Measurements from ENCODE around the gene LRPAP1. TPM values are rescaled to one million over a fixed set of nuclear protein-coding genes. Genes with fewer than 3 reads are reported as not detected.

Gene LRPAP1
- total RNA-seq, 4 donors from 2014 or later, result 82.6 to 116 (median 109) TPM

DNA sequence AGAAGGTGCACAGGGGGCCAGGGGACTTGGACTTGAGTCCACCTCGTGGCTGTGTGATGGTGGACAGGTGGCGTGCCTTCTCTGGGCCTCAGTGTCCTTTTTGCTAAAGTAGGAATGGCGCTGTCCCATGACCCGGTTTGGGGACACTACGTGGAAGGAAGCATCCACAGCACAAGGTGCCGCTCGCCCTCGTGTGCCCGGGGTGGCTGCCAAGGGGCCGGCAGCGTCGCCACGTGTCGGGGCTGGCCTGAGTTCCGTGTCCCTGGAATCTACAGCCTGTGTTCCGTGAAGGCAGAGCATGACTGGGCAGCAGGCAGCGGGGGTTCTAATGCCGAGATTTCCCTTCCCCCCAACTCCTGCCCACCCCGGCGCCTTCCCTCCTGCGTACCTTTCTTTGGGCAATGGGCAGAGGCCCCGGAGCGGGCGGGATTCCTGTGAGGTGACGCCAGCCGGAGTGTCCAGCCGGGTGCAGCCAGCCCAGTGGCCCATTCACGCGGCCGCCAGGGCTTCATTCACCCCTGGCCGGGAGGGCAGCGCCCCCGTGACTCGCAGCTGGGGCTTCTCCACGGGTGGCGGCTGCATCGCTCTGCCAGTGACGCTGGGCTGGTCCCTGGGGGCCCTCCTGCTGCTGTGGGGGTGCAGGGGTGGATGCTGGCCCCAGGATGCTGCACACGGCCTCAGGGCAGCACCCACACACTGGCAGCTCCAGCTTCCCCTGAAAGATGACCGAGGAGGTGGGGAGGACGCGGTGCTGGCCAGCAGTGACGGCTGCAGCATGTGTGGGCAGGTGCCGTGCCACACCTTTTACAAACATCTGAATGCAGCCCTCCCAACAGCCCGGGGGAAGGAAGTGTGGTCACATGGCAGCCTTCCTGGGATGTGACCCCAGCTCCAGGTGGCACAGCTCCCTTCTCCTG is 47.9 kb downstream of the LRPAP1 start:
- Histone ChIP-seq H3K27ac (peak overlapping the region in 2 of 4 donors; percentile 37 to 81), H3K4me1 (peaks cover 0 to 37% (median 12%) of the 10 kb centered on the region in 4 donors), H3K4me3 (peak overlapping the region in 3 of 4 donors; percentile 12 to 43 (median 19)), H3K9me3 (no peaks in the 10 kb centered on the region), H3K36me3 (no peaks in the 10 kb centered on the region), H3K27me3 (peaks cover 0 to 14% of the 10 kb centered on the region in 2 donors)
- peak; percentile 67 to 79 (median 77) for DNase-seq
- TF ChIP-seq, protein P1, sequence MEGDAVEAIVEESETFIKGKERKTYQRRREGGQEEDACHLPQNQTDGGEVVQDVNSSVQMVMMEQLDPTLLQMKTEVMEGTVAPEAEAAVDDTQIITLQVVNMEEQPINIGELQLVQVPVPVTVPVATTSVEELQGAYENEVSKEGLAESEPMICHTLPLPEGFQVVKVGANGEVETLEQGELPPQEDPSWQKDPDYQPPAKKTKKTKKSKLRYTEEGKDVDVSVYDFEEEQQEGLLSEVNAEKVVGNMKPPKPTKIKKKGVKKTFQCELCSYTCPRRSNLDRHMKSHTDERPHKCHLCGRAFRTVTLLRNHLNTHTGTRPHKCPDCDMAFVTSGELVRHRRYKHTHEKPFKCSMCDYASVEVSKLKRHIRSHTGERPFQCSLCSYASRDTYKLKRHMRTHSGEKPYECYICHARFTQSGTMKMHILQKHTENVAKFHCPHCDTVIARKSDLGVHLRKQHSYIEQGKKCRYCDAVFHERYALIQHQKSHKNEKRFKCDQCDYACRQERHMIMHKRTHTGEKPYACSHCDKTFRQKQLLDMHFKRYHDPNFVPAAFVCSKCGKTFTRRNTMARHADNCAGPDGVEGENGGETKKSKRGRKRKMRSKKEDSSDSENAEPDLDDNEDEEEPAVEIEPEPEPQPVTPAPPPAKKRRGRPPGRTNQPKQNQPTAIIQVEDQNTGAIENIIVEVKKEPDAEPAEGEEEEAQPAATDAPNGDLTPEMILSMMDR (IDR thresholded peaks at IDR 0.05), result no peak
- TF ChIP-seq POLR2A (IDR thresholded peaks at IDR 0.05), result no peak

DNA sequence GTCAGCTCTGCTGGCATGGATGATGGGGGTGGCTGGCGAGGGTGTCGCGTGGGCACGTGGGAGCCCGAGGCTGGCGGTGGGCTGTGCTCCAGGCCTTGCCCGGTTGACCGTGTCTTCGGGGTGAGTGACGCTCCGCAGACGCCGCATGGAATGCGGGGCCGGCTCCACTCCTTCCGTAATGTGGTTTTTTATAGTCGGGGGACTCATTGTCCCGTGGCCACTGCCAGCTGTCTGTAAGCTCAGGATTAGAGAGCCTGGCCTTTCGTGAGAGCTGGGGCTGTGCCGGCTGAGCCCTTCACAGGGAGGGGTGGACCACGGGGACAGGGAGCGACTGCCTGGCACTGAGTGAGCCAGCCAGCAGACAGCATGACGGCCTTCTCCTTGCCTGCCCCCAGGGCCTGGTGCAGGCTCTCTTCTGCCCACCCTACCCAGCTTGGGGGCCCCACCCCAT is 48.7 kb downstream of the LRPAP1 start:
- no peaks in the 10 kb centered on the region for H3K9me3 ChIP-seq
- no peak for DNase-seq
- H3K36me3 ChIP-seq, result no peaks in the 10 kb centered on the region
- peak overlapping the region in 1 of 4 donors; percentile 81 for H3K27ac ChIP-seq
- H3K4me1 ChIP-seq, result peaks cover 0 to 37% (median 12%) of the 10 kb centered on the region in 4 donors
- TF ChIP-seq, protein P1 (IDR thresholded peaks at IDR 0.05), result no peak
- TF ChIP-seq POLR2A (IDR thresholded peaks at IDR 0.05), result no peak
- H3K4me3 ChIP-seq, result no peak overlapping the region
- H3K27me3 ChIP-seq, result peaks cover 0 to 14% of the 10 kb centered on the region in 2 donors

GRCh38 chr4:3482707-3483106 is 49.5 kb downstream of the LRPAP1 start:
- no peak overlapping the region for H3K4me3 ChIP-seq
- peaks cover 0 to 37% (median 12%) of the 10 kb centered on the region in 4 donors for H3K4me1 ChIP-seq
- no peak for DNase-seq
- peaks cover 0 to 14% of the 10 kb centered on the region in 2 donors for H3K27me3 ChIP-seq
- H3K27ac ChIP-seq, result no peak overlapping the region
- no peaks in the 10 kb centered on the region for H3K9me3 ChIP-seq
- TF ChIP-seq, protein P1 (IDR thresholded peaks at IDR 0.05), result no peak
- no peak for TF ChIP-seq POLR2A (IDR thresholded peaks at IDR 0.05)
- H3K36me3 ChIP-seq, result no peaks in the 10 kb centered on the region

- Histone ChIP-seq H3K4me1 (peaks cover 0 to 35% (median 12%) of the 10 kb centered on the region in 4 donors), H3K9me3 (no peaks in the 10 kb centered on the region), H3K36me3 (no peaks in the 10 kb centered on the region), H3K4me3 (no peak overlapping the region), H3K27ac (no peak overlapping the region), H3K27me3 (peaks cover 0 to 14% of the 10 kb centered on the region in 2 donors)
- DNase-seq, result no peak
- TF ChIP-seq, protein P1 (IDR thresholded peaks at IDR 0.05), result no peak
- no peak for TF ChIP-seq POLR2A (IDR thresholded peaks at IDR 0.05)
These were observed 50.3 kb downstream of the LRPAP1 start for GRCh38 chr4:3481783-3482393.

DNA sequence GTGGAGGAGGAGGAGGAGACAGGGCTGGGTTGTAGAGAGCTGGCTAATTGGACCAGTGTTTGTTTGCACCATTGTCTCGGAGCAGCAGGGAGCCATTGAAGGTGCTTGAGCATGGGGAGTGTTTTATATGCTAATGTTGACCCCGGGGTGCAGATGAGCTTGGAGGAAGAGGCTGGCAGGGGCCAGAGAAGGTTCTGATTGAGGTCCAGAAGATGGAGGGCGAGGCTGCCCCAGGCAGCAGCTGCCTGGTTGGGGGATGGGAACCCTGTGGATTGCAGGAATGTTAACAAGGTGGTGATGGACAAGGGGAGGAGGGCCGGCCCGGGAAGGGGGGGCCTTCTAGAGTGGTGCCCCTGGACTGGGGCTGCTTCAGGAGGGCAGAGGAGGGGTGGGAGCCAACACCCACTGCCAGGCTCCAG is 51.1 kb downstream of the LRPAP1 start:
- DNase-seq, result no peak
- no peaks in the 10 kb centered on the region for H3K9me3 ChIP-seq
- peaks cover 0 to 14% of the 10 kb centered on the region in 2 donors for H3K27me3 ChIP-seq
- peaks cover 0 to 29% (median 12%) of the 10 kb centered on the region in 4 donors for H3K4me1 ChIP-seq
- no peak overlapping the region for H3K4me3 ChIP-seq
- TF ChIP-seq, protein P1 (IDR thresholded peaks at IDR 0.05), result no peak
- TF ChIP-seq POLR2A (IDR thresholded peaks at IDR 0.05), result no peak
- no peak overlapping the region for H3K27ac ChIP-seq
- no peaks in the 10 kb centered on the region for H3K36me3 ChIP-seq
